AG10803 (cell line): Measurements from ENCODE around the gene CWF19L1.
"Not testable (repeated sequence)": the region's sequence is repeated elsewhere in the genome, so short reads cannot be mapped to it uniquely, and the experiment has no call there.

Experiments used
- DNase-seq: peaks from one replicate; pipeline ENCODE4 v3.0.0; 2010; ENCODE audit warnings: low read depth
- H3K4me3 ChIP-seq: 2 replicates; pipeline ENCODE4 v1.5.1; 2011; ENCODE audit warnings: mild to moderate bottlenecking, low read length, control low read depth
- CTCF ChIP-seq: conservative IDR thresholded peaks from 2 replicates; pipeline ENCODE4 v1.5.1; 2011; ENCODE audit warnings: mild to moderate bottlenecking, low read length, control low read depth, inconsistent platforms

CWF19L1 gene

GRCh38 chr10:100297242-100297641 is 29.8 kb upstream of the CWF19L1 start:
- no peak for TF ChIP-seq CTCF
- no peak overlapping the region for H3K4me3 ChIP-seq
- DNase-seq: no peak

GRCh38 chr10:100293066-100293465 is 25.6 kb upstream of the CWF19L1 start:
- no peak overlapping the region for H3K4me3 ChIP-seq
- no peak for DNase-seq
- TF ChIP-seq CTCF: no peak

- not testable (repeated sequence) for H3K4me3 ChIP-seq
- peak; percentile 5 for DNase-seq
Observed at GRCh38 chr10:100292300-100292699, 24.9 kb upstream of the CWF19L1 start.

- DNase-seq: no peak
- no peak for TF ChIP-seq CTCF
- no peak overlapping the region for H3K4me3 ChIP-seq
Observed at GRCh38 chr10:100291356-100291755, 23.9 kb upstream of the CWF19L1 start.

- no peak for DNase-seq
- H3K4me3 ChIP-seq: no peak overlapping the region
- no peak for TF ChIP-seq CTCF
Observed at GRCh38 chr10:100289641-100290040, 22.2 kb upstream of the CWF19L1 start.

- no peak overlapping the region for H3K4me3 ChIP-seq
- DNase-seq: no peak
- TF ChIP-seq CTCF: no peak
Observed at GRCh38 chr10:100288196-100288595, 20.8 kb upstream of the CWF19L1 start.

- no peak for DNase-seq
- TF ChIP-seq CTCF: no peak
- no peak overlapping the region for H3K4me3 ChIP-seq
Observed at GRCh38 chr10:100287756-100288155, 20.3 kb upstream of the CWF19L1 start.
